Amygdala (tissue), 56 donors: Measurements from ENCODE around the gene FAM184B.
A peak's percentile ranks its signal among the peaks of the same experiment; 100 is the strongest.
"Not testable (repeated sequence)": the region's sequence is repeated elsewhere in the genome, so short reads cannot be mapped to it uniquely, and the experiment has no call there.

Source experiments
- DNase-seq, 56 donors: peaks; one replicate each; lab custom pipeline; 2025; lab: John Stamatoyannopoulos, UW

Gene FAM184B

DNA sequence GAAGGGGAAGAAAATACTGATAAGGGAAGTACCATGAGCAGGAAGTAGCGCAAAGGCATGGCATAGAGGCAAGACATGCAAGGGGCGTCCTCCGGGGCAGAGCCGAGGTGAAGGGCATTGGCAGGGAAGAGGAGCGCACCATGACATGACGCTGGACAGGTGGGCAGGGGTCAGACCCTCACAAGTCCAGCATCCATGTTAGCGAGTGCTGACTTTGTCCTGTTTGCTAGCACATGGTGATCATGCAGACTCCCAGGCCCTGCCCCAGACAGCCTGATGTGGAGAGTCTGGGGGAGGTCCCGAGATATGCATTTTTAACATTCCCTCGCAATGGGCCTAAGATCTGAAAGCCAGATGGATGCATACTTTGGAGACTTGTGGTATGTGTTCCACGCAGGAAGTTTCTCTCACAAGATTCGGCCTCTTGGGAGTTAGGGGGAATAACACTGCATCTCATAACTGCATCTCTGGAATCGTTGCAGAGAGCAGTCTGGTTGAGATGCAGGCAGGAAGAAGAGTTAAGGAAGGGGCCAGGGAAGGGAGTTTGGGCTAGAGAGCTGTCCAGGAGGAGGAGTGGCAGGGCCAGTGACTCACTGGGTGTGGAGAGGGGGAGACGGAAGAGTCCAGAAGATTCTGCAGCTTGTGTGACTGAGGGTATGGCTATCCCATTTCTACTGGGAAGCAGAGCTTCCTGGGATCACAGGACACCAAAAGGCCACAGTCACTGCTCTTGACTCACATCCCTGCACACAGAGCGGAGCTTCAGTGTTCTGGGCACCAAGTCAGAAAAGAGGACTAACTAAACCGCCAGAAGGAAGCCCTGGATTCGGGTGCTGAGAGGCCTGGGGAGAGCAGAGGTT lies 59.7 kb downstream of the FAM184B start:
- DNase-seq: peak in 6 of 56 donors; percentile 17 to 65 (median 34)

DNA sequence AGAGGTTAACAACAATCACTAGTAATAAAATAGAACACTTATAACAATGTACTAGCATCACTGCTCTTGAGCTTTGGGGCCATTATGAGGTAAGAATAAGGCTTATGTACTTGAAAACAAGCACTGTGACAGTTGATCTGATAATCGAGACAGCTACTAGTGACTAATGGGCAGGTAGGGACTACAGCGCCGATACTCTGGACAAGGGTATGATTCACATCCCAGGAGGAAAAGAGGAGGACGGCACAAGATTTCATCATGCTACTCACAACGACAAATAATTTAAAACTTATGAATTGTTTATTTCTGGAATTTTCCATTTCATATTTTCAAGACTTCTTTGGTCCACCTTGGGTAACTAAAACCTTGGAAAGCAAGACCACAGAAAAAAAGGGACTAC lies 62.3 kb downstream of the FAM184B start:
- DNase-seq: no peak

DNA sequence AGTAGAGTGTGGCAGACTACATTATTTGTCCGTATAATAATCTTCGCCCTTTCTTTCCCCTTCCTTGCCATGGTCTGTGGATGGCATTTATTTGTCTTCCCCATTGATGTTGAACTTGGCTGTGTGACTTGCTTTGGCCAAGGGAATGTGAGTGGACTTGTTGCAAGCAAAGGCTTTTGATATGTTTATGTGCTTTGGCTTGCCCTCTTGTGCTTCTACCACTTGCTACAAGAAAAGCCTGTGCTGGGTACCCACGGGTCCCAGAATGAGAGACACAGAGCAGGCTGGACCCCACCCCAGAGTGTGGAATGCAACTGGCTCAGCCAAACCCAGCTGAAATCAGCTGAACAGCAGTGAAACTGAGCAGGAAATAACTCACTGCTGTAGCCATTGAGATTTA lies 63.0 kb downstream of the FAM184B start:
- DNase-seq: peak in 3 of 56 donors; percentile 1 to 7 (median 3)

GRCh38 chr4:17717301-17717700 lies 64.1 kb downstream of the FAM184B start:
- peak in 11 of 56 donors; percentile 1 to 36 (median 13) for DNase-seq

DNA sequence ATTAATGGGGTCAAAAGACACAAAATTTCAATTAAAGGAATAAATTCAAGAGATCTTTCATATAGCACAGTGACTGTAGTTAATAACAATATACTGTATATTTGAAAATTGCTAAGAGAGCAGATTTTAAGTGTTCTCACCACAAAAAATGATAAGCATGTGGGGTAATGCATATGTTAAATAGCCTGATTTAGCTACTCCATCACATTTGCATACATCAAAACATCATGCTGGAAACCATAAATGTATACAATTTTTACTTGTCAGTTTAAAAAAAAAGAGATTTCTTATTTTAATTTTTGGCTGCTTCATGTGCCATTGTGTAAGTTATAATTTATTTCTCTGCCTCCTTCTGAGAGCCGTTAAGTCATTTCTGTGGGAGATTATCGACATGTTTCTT lies 65.9 kb downstream of the FAM184B start:
- no peak for DNase-seq

- DNase-seq: no peak
Measured at GRCh38 chr4:17713779-17714178, 67.6 kb downstream of the FAM184B start.

DNA sequence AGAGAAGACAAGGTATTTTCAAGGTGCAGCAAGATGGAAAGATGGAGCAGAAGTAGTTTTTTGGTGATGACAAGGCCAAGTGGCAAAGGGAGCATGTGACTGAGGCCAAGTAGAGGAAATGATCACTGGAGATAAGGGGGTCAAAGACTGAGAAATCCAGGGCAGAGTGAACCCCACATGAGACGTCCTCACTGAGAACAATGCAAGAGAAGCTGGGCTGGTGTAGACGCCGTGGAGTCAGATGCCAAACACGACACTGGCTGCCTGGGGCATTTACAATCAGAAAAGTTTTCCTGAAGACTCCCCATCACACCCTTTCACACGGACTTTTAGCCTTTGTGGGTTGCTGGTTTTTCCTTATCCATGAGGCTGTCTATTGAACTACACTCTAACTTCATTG lies 69.3 kb downstream of the FAM184B start:
- no peak for DNase-seq

DNA sequence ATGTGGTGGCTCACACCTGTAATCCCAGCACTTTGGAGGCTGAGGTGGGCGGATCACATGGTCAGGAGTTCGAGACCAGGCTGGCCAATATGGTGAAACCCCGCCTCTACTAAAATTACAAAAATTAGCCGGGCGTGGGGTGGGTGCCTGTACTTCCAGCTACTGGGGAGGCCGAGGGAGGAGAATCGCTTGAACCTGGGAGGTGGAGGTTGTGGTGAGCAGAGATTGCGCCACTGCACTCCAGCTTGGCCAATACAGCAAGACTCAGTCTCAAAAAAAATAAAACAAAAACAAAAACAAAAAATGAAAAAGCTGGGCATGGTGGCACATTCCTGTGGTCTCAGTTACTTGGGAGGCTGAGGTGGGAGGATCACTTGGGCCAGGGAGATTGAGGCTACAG lies 70.2 kb downstream of the FAM184B start:
- not testable (repeated sequence) for DNase-seq

- no peak for DNase-seq
Measured at GRCh38 chr4:17709763-17710068, 71.7 kb downstream of the FAM184B start.

DNA sequence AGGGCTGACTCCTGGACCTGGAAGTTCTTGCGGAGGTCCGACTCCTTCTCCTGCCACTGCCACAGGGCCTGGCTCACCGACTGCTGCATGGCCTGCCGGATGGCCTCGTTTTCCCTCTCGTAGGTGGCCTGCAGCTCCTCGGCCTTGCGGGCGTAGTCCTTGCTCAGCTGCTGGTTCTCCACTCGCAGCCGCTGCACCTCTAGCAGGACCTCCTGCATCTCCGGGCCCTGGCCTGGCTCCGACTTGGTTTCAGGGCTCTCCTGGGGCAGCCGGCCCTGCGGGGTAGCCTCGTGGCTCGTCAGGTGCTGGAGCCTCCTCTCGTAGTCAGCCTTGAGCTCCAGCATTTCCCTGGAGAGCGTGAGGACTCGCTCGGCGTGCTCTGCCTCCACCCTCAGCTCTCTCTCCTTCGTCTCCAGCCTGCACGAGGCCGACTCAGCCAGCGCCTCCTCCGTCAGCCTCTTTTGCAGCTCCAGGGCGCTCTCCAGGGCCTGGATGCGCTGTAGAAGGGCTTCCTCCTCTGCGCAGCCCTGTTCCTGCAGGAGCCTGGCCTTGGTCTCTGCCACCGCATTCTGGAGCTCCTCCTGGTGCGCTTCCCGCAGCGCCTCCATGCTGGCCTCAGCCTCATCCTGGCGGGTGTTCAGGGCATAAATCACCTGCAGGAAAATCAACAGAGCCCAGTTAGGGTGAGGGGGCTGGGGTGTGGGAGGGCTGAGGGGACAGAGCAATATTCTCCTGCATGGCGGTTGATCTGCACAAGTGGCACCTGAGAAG lies 72.2 kb downstream of the FAM184B start:
- DNase-seq: no peak

- no peak for DNase-seq
Measured at GRCh38 chr4:17707671-17708070, 73.8 kb downstream of the FAM184B start.

DNA sequence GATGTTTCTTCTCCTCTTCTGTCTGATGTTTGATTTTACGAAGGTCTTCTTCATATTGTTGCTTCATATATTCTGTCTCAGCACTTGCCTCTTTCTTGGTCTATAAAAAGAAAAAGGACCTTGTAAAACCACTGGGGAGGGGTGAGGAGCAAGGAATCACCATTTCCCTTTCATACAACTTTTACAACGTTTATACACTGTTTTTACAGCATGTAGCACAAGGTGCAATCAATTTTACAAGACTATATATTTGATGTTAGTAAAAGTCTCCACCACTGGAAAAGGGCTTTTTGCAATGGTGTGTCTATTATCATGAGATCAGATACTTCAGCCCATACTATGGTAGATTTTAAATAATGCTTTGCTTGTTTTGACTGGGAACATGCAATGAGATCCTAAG lies 76.3 kb downstream of the FAM184B start:
- DNase-seq: no peak

DNA sequence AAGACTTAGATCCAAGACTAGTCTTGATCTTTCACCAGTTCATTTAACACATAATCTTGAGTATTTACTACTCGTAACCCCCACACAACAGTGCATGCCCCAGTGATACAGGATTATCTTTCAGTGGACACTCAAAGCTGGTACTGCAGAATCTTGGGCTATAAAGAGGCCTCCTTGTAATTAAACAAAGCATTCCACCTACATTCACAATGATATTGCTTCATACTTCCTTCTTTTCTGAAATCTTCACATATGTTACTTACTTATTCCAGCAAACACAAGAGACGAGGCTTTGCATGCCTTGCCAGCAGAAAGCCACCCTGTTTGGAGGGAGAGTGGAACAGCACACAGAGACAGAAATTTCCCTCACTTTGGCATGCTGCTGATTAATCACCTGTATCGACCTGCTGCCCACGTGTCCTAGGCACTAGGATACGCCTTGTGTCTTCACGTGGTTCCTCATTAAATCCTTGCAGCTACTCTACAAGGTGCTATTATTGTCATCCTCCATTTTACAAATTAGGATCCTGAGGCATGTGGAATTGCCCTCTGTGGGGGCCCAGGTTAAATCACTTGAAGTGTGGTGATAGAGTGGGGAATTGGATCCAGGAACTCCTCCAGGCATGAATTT lies 77.3 kb downstream of the FAM184B start:
- DNase-seq: no peak

DNA sequence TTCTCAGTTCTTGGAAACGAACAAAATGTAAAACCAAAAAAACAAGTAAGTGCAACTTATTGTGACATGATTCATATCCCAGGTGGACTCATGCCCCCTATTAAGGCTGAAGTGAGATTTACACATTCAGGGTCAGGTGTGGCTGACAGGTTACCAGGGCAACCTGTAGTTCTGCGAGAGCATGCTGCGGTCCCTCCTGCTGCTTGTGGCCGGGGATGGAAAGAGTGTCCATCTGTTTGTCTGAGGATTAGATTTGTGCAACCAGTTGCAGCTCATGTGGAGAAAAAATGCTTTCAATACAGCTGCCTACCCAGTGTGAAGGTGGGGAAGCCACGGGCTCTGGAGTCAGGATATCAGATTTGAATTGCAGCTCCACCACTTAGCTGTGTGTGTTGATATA lies 78.8 kb downstream of the FAM184B start:
- no peak for DNase-seq

DNA sequence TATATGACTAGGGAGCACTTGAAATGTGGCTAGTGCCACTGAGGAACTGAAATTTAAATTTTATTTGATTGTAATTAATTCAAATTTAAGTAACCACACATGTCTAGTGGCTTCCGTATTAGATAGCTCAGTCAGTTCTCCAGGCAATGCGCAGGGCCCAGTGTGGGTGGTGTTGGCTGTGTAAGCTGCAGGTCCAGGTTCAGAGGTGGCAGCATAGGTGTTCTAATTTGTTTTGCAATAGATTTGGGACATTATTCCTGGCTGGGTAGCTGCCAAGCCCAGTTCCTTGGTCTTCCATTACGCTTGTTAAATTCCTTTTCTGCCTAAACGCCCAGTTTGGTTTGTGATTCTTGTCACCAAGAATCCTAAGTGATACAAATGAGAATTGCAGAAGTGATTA lies 79.5 kb downstream of the FAM184B start:
- no peak for DNase-seq

DNA sequence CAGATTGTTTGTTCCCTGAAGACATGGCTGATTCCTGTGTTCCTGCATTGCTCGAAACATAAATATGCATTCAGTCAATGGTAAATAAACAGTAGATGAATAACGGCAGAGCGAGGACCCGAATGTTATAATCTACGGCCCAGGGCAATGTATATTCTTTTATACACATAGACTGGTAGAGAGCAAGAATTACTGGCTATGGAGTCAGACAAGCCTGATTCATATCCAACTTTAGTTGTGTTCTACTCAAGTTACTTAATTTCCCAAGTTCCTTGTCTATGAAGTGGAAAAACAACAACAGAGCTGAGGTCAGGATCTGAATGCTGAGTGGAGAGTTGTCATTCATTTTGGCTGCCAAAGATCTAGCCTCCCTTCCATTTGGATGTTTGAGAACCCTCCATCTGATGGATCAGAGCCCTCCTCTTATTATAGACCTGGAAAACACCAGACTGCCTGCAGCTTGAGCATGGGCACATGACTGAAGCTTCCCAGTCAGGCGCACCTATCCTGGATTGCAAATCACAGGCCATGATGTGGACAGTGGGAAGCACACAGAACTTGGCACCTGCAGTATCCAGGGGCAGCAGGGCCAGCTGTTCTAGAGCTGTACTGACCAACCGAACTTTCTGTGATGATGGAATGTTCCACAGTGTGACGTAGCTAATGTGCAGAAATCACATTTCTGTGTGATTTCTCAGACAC lies 80.1 kb downstream of the FAM184B start:
- no peak for DNase-seq

- no peak for DNase-seq
Measured at GRCh38 chr4:17699380-17699779, 82.0 kb downstream of the FAM184B start.

GRCh38 chr4:17698116-17698515 lies 83.3 kb downstream of the FAM184B start:
- DNase-seq: no peak

GRCh38 chr4:17695341-17695740 lies 86.1 kb downstream of the FAM184B start:
- no peak for DNase-seq

DNA sequence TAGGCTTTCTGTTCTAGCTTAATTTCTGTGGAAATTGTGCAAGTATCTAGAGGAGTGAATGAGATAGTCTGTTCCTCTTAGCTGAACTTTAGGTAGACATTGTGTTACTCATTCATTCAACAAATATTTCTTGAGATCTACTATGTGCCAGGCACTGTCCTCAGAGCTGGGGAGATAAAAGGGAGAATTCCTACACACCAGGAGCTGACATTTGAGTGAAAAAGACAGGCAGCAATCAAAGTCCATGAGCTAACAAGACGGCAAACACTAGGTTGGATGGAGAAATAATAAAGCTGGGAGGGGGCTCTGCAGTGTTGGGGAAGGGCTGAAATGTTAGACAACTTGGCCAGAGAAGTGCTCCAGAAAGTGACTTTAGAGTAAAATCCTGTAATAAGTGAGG lies 86.9 kb downstream of the FAM184B start:
- DNase-seq: no peak

DNA sequence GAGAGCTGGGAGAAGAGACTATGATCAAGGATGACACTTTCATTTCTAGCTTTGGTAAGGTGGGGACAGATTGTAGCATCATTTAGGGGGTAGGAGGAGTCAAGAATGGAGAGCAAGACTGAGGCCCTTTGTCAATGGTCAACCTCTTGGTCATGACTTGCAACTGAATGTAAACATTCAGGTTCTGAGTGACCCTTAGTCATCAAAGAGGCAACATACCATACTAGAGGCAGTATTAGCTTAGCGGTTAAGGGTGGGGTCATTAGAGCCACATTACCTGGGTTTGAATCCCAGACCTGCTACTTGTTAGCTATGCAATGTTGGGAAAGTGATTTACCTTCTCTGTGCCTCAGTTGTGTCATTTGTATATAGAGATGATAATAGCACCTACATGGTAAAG lies 90.5 kb downstream of the FAM184B start:
- no peak for DNase-seq
